Trophoblast cell (in vitro differentiated cells and primary cell): ENCODE measurements around the gene SP7.
"Not testable (repeated sequence)": the region's sequence is repeated elsewhere in the genome, so short reads cannot be mapped to it uniquely, and the experiment has no call there.

ENCODE experiments used
- DNase-seq, 2 donors: peaks; one replicate each; pipeline ENCODE4 v3.0.0-alpha.2; 2016
- H2AFZ ChIP-seq: 2 replicates; pipeline ENCODE4 v1.6.1; 2013; ENCODE audit warnings: low read length, moderate library complexity, mild to moderate bottlenecking; ENCODE audit not compliant: insufficient read depth, poor library complexity
- H2AK5ac ChIP-seq: 2 replicates; pipeline ENCODE4 v1.6.1; 2013; ENCODE audit warnings: mild to moderate bottlenecking, low read length
- H2BK120ac ChIP-seq: 2 replicates; pipeline ENCODE4 v1.6.1; 2013; ENCODE audit warnings: low read length, mild to moderate bottlenecking, moderate library complexity; ENCODE audit not compliant: insufficient read depth, poor library complexity
- H2BK12ac ChIP-seq: 2 replicates; pipeline ENCODE4 v1.6.1; 2013; ENCODE audit warnings: mild to moderate bottlenecking, low read length, moderate library complexity
- H2BK5ac ChIP-seq: 2 replicates; pipeline ENCODE4 v1.6.1; 2013; ENCODE audit warnings: low read length, low read depth, moderate library complexity, mild to moderate bottlenecking; ENCODE audit not compliant: poor library complexity
- H3K14ac ChIP-seq: 2 replicates; pipeline ENCODE4 v1.6.1; 2013; ENCODE audit warnings: mild to moderate bottlenecking, low read length
- H3K18ac ChIP-seq: 2 replicates; pipeline ENCODE4 v1.6.1; 2013; ENCODE audit warnings: mild to moderate bottlenecking, low read length
- H3K23ac ChIP-seq: 2 replicates; pipeline ENCODE4 v1.6.1; 2013; ENCODE audit warnings: low read length
- H3K27ac ChIP-seq: 2 replicates; pipeline ENCODE4 v1.5.1; 2013; ENCODE audit warnings: low read depth, mild to moderate bottlenecking, inconsistent platforms, low read length, moderate library complexity
- H3K27me3 ChIP-seq: 2 replicates; pipeline ENCODE4 v1.6.1; 2013; ENCODE audit warnings: inconsistent platforms, mild to moderate bottlenecking, low read length, moderate library complexity; ENCODE audit not compliant: insufficient read depth
- H3K36me3 ChIP-seq, 2 experiments: 1 replicate in 1 of 2; 2 replicates in 1 of 2; pipeline ENCODE4 v1.6.1; 2013; ENCODE audit warnings: low read length in 2 of 2, mild to moderate bottlenecking in 2 of 2, moderate library complexity in 1 of 2; ENCODE audit not compliant: insufficient read depth in 2 of 2, control insufficient read depth in 1 of 2
- H3K4ac ChIP-seq: 2 replicates; pipeline ENCODE4 v1.6.1; 2013; ENCODE audit warnings: low read depth, mild to moderate bottlenecking, low read length, moderate library complexity
- H3K4me1 ChIP-seq, 2 experiments: 1 replicate in 1 of 2; 2 replicates in 1 of 2; pipeline ENCODE4 v1.6.1; 2013; ENCODE audit warnings: low read length in 2 of 2, mild to moderate bottlenecking in 2 of 2, moderate library complexity in 1 of 2; ENCODE audit not compliant: insufficient read depth in 2 of 2, control insufficient read depth in 1 of 2
- H3K4me2 ChIP-seq: 2 replicates; pipeline ENCODE4 v1.6.1; 2013; ENCODE audit warnings: inconsistent platforms, mild to moderate bottlenecking, low read length, moderate library complexity
- H3K4me3 ChIP-seq: 2 replicates; pipeline ENCODE4 v1.5.1; 2013; ENCODE audit warnings: mild to moderate bottlenecking, low read depth, low read length, inconsistent platforms
- H3K79me1 ChIP-seq: one replicate; pipeline ENCODE4 v1.6.1; 2013; ENCODE audit warnings: low read length
- H3K79me2 ChIP-seq: 2 replicates; pipeline ENCODE4 v1.6.1; 2013; ENCODE audit warnings: low read length, mild to moderate bottlenecking; ENCODE audit not compliant: control insufficient read depth, insufficient read depth, poor library complexity
- H3K9ac ChIP-seq: 2 replicates; pipeline ENCODE4 v1.6.1; 2013; ENCODE audit warnings: mild to moderate bottlenecking, low read length
- H3K9me3 ChIP-seq: 2 replicates; pipeline ENCODE4 v1.6.1; 2013; ENCODE audit warnings: low read depth, mild to moderate bottlenecking, control low read depth, inconsistent platforms, low read length; ENCODE audit not compliant: insufficient read depth
- H4K12ac ChIP-seq: 2 replicates; pipeline ENCODE4 v1.6.1; 2013; ENCODE audit warnings: low read depth, mild to moderate bottlenecking, low read length, moderate library complexity
- H4K8ac ChIP-seq: 2 replicates; pipeline ENCODE4 v1.6.1; 2013; ENCODE audit warnings: low read depth, mild to moderate bottlenecking, low read length, moderate library complexity
- H4K91ac ChIP-seq: one replicate; pipeline ENCODE4 v1.6.1; 2013; ENCODE audit warnings: low read depth, mild to moderate bottlenecking, low read length, moderate library complexity
- WGBS: extraction: QIAGEN DNeasy Blood & Tissue Kit; methylation state at CpG from one replicate; pipeline ENCODE4 v1.1.7; 2013; ENCODE audit warnings: missing lambda C conversion rate; ENCODE audit not compliant: insufficient read length, insufficient coverage; ENCODE audit errors: extremely low coverage; 5-methylcytosine and 5-hydroxymethylcytosine counted together

The SP7 gene

GRCh38 chr12:53376747-53377146 lies 40.6 kb upstream of the SP7 start:
- WGBS, result no CpG with 5 or more reads among the region's 2 CpGs

GRCh38 chr12:53374277-53374676 lies 38.1 kb upstream of the SP7 start:
- H3K27me3 ChIP-seq, H3K4ac ChIP-seq, DNase-seq, H2BK12ac ChIP-seq, H3K18ac ChIP-seq, H2AFZ ChIP-seq, H3K9ac ChIP-seq, H3K36me3 ChIP-seq, H3K4me3 ChIP-seq, H3K9me3 ChIP-seq, H3K23ac ChIP-seq, H2BK120ac ChIP-seq, H3K27ac ChIP-seq, H4K12ac ChIP-seq, H2AK5ac ChIP-seq, H3K14ac ChIP-seq, H3K4me2 ChIP-seq, H3K79me2 ChIP-seq, H4K8ac ChIP-seq, H2BK5ac ChIP-seq: not testable (repeated sequence)
- H3K4me1 ChIP-seq, result peaks cover 10 to 12% of the 10 kb centered on the region in 2 experiments
- no CpG with 5 or more reads among the region's 14 CpGs for WGBS
- peak overlapping the region; percentile 21 for H4K91ac ChIP-seq
- peaks cover 24% of the 10 kb centered on the region for H3K79me1 ChIP-seq

More at GRCh38 chr12:53376747-53377146, 40.6 kb upstream of the SP7 start:
- H3K79me2 ChIP-seq, result peaks cover 6% of the 10 kb centered on the region
- H4K8ac ChIP-seq, result no peak overlapping the region
- no peak overlapping the region for H3K4me2 ChIP-seq
- no peak overlapping the region for H3K23ac ChIP-seq
- no peaks in the 10 kb centered on the region for H3K27me3 ChIP-seq
- H3K9ac ChIP-seq, result no peak overlapping the region
- H2BK12ac ChIP-seq, result no peak overlapping the region
- H2BK120ac ChIP-seq, result no peak overlapping the region
- H3K4me3 ChIP-seq, result no peak overlapping the region
- H3K4me1 ChIP-seq, result peaks cover 3 to 7% of the 10 kb centered on the region in 2 experiments
- H4K91ac ChIP-seq, result no peak overlapping the region
- no peak overlapping the region for H2AFZ ChIP-seq
- no peak overlapping the region for H4K12ac ChIP-seq
- H3K36me3 ChIP-seq, result no peaks in the 10 kb centered on the region
- no peak overlapping the region for H2AK5ac ChIP-seq
- H3K4ac ChIP-seq, result no peak overlapping the region
- no peak overlapping the region for H3K14ac ChIP-seq
- H3K27ac ChIP-seq, result no peak overlapping the region
- no peak overlapping the region for H2BK5ac ChIP-seq
- no peak overlapping the region for H3K18ac ChIP-seq
- DNase-seq, result no peak
- H3K79me1 ChIP-seq, result peaks cover 14% of the 10 kb centered on the region
- H3K9me3 ChIP-seq, result no peaks in the 10 kb centered on the region

- not testable (repeated sequence) for H2BK12ac ChIP-seq, H2BK120ac ChIP-seq, H3K4me1 ChIP-seq, H3K79me2 ChIP-seq, H2AFZ ChIP-seq, H3K18ac ChIP-seq, H3K4me2 ChIP-seq, H3K14ac ChIP-seq, H4K12ac ChIP-seq, H4K91ac ChIP-seq, H3K23ac ChIP-seq, H4K8ac ChIP-seq, H2BK5ac ChIP-seq, H3K27me3 ChIP-seq, H3K9me3 ChIP-seq, H3K4ac ChIP-seq, H3K9ac ChIP-seq, H3K36me3 ChIP-seq, H3K4me3 ChIP-seq, H2AK5ac ChIP-seq, H3K27ac ChIP-seq
- H3K79me1 ChIP-seq, result peaks cover 19% of the 10 kb centered on the region
- peak in 1 of 2 donors; percentile 39 for DNase-seq
- WGBS, result no CpG with 5 or more reads among the region's 6 CpGs
Observed at GRCh38 chr12:53373554-53374133, 37.5 kb upstream of the SP7 start.

- Histone ChIP-seq H3K4ac (no peak overlapping the region), H3K79me1 (peaks cover 3% of the 10 kb centered on the region), H3K27me3 (no peaks in the 10 kb centered on the region), H2BK120ac (no peak overlapping the region), H3K4me3 (no peak overlapping the region), H3K14ac (no peak overlapping the region), H2AK5ac (no peak overlapping the region), H2BK12ac (no peak overlapping the region), H4K91ac (no peak overlapping the region), H2AFZ (no peak overlapping the region), H2BK5ac (no peak overlapping the region), H3K23ac (no peak overlapping the region), H3K4me2 (no peak overlapping the region), H3K27ac (no peak overlapping the region), H3K36me3 (no peaks in the 10 kb centered on the region), H4K12ac (no peak overlapping the region), H3K18ac (no peak overlapping the region), H3K79me2 (no peaks in the 10 kb centered on the region), H4K8ac (no peak overlapping the region), H3K9me3 (no peaks in the 10 kb centered on the region), H3K9ac (no peak overlapping the region), H3K4me1 (peaks cover 2 to 3% of the 10 kb centered on the region in 2 experiments)
- peak in 1 of 2 donors; percentile 39 for DNase-seq
- WGBS, result no CpG with 5 or more reads among the region's 4 CpGs
Observed at GRCh38 chr12:53365245-53365904, 29.2 kb upstream of the SP7 start.
